Mucosa of stomach (tissue), 1 donor: ENCODE results near the gene PCDH1.

Source experiments
- H3K27me3 ChIP-seq: one replicate; pipeline ENCODE4 v1.7.0; 2013; ENCODE audit warnings: mild to moderate bottlenecking, low read length; ENCODE audit not compliant: control insufficient read depth, insufficient read depth
- H3K36me3 ChIP-seq: one replicate; pipeline ENCODE4 v1.7.0; 2013; ENCODE audit warnings: low read length; ENCODE audit not compliant: control insufficient read depth, insufficient read depth
- H3K4me1 ChIP-seq: one replicate; pipeline ENCODE4 v1.7.0; 2013; ENCODE audit warnings: mild to moderate bottlenecking, low read length; ENCODE audit not compliant: control insufficient read depth, insufficient read depth
- H3K4me3 ChIP-seq: one replicate; pipeline ENCODE4 v1.7.0; 2013; ENCODE audit warnings: low read length
- H3K9ac ChIP-seq: one replicate; pipeline ENCODE4 v1.7.0; 2013; ENCODE audit warnings: mild to moderate bottlenecking, low read length, moderate library complexity
- H3K9me3 ChIP-seq: one replicate; pipeline ENCODE4 v1.7.0; 2013; ENCODE audit warnings: mild to moderate bottlenecking, low read length, moderate library complexity; ENCODE audit not compliant: control insufficient read depth
- donor health status: Pancreatic carcinoma.

The PCDH1 gene

DNA sequence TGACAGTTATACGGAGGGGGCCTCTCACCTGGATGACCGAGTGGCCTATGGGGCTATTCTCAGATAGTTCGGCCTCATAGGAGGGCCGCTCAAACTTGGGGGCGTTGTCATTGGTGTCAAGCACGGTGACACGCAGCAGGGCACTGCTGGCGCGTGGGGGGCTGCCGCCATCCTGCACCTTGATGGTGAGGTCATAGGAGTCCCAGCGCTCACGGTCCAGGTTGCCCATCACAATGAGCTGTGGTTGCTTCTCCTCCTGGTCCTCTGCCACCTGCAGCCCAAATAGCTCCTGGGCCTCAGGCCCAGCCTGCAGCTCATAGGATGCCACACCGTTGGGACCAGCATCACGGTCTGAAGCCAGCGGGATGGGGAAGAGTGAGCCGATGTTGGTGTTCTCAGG is 9.7 kb downstream of the PCDH1 start:
- H3K9me3 ChIP-seq = no peaks in the 10 kb centered on the region
- H3K4me1 ChIP-seq = peaks cover 93% of the 10 kb centered on the region
- no peaks in the 10 kb centered on the region for H3K27me3 ChIP-seq
- H3K36me3 ChIP-seq = peaks cover 22% of the 10 kb centered on the region
- no peak overlapping the region for H3K9ac ChIP-seq
- no peak overlapping the region for H3K4me3 ChIP-seq

DNA sequence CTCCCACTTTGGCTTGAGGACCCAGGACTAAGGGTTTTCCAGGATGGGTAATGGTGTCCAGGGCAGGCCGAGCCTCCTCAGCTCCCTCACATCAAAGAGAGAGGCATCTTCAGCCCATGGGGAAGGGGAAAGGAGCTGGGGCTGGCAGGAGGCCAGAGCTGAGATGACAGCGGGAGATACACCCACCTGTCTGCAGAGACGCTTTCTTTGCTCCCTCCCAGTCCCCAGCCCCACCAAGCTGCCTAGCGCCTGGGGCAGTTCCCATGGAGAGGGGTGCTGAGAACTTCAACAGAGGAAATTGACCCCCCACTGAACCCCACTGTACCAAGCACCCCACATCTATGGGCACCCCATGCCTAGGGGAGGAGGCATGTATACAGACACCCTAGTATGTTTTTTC is 10.6 kb downstream of the PCDH1 start:
- no peaks in the 10 kb centered on the region for H3K27me3 ChIP-seq
- H3K4me1 ChIP-seq = peaks cover 94% of the 10 kb centered on the region
- H3K9me3 ChIP-seq = no peaks in the 10 kb centered on the region
- peaks cover 31% of the 10 kb centered on the region for H3K36me3 ChIP-seq
- no peak overlapping the region for H3K4me3 ChIP-seq
- peak overlapping the region; percentile 36 for H3K9ac ChIP-seq

DNA sequence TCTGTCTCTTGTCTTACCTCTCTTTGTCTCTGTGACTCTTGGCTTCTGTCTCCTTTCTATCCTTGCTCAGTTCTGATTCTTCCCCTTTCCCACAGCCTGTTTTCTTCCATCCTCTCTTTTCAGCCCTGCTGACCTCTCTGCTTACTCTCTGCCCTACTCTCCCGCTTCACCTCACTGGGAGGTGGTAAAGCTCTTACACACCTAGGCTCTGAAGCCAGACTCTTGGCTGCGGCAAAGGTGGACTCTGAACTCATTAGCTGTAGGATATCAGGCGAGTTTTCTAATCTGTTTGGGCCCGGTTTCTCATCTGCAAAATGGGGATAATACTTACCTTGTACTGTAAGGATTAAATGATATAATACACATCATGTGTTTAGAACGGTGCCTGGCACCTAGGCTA is 11.1 kb downstream of the PCDH1 start:
- H3K36me3 ChIP-seq = peaks cover 35% of the 10 kb centered on the region
- H3K9ac ChIP-seq = peak overlapping the region; percentile 56

DNA sequence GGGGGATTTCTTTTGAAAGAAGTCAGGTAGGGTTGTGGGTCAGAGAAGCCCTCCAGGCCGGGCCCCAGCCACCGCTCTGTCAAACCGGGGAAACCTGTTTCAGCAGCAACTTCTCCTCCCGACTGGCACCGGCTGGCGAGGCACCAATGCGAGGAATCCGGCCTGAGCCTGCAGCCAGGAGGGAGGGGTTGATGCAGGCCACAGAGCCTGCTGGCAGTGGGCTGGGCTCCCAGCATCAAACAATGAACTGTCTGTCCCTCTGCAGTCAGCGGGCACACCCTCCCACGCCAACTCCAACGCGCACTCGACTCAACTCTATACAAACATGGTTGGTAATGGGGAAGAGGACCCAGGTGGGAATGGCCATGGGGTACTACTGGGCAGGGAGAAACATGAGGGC is 12.1 kb downstream of the PCDH1 start:
- Histone ChIP-seq H3K4me3 (no peak overlapping the region), H3K4me1 (peaks cover 86% of the 10 kb centered on the region), H3K27me3 (no peaks in the 10 kb centered on the region), H3K9me3 (no peaks in the 10 kb centered on the region), H3K36me3 (peaks cover 35% of the 10 kb centered on the region), H3K9ac (peak overlapping the region; percentile 56)

More for the DNA sequence above, 11.1 kb downstream of the PCDH1 start:
- Histone ChIP-seq H3K27me3 (no peaks in the 10 kb centered on the region), H3K4me3 (no peak overlapping the region), H3K9me3 (no peaks in the 10 kb centered on the region), H3K4me1 (peaks cover 94% of the 10 kb centered on the region)

DNA sequence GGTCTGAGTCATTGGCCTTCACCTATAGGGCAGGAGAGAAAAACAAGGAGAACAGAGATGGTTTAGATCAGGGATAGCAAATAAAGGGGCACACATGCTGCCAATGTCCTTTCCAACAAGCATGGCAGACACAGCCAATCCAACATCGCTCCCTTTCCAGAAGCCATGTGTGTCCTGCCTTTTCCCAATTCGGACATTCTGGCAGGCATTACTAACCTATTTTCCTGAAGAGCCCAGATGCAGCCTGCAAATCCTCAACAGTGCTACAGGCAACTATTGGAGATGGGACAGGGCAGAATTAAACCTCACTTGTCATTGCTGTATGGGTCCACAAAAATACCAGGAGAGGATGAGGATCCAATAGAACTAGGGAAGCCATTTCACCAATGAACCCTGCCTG is 12.8 kb downstream of the PCDH1 start:
- H3K9me3 ChIP-seq = no peaks in the 10 kb centered on the region
- peaks cover 35% of the 10 kb centered on the region for H3K36me3 ChIP-seq
- H3K4me3 ChIP-seq = no peak overlapping the region
- H3K27me3 ChIP-seq = no peaks in the 10 kb centered on the region
- peaks cover 79% of the 10 kb centered on the region for H3K4me1 ChIP-seq
- H3K9ac ChIP-seq = peak overlapping the region; percentile 18

DNA sequence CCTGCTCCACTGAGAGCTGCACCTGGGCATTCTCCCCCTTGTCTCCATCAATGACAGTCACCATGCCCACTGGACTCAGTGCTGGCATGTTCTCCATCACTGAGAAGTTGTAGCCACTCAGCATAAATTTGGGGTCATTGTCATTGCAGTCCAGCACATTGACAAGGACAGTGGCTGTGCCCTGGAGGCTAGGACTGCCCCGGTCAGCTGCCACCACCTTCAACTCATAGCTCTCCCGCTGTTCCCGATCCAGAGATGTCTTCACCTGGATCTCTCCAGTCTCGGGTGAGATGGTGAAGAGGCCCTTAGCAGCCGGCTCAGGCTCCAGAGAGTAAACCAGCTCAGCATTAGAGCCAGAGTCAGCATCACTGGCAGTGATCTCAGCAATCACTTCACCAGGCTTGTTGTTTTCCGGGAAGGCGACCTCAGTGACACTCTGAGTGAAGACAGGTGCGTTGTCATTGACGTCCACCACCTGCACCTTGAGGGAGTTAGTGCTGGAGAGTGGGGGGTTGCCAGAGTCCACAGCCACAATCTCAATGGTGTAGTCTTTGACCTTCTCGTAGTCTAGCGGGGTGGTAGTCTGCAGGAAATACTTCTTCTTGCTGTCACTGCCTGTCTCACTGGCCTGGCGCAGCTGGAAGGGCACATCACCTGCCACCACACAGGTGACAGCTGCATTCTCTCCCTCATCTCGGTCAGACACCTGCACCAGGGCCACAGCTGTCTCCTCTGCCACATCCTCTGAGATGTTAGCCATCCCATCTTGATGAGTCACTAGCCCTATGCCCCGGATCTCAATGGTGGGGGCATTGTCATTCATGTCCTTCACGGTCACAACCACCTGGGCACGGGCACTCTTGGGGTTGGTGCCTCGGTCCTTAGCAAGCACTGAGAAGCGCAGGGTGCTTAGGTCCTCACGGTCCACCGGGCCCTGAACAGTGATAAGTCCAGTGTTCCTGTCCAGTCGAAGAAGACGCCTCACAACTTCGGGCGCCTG is 13.5 kb downstream of the PCDH1 start:
- Histone ChIP-seq H3K9me3 (no peaks in the 10 kb centered on the region), H3K36me3 (peaks cover 35% of the 10 kb centered on the region), H3K27me3 (no peaks in the 10 kb centered on the region), H3K4me3 (no peak overlapping the region), H3K4me1 (peaks cover 76% of the 10 kb centered on the region), H3K9ac (peak overlapping the region; percentile 18)

DNA sequence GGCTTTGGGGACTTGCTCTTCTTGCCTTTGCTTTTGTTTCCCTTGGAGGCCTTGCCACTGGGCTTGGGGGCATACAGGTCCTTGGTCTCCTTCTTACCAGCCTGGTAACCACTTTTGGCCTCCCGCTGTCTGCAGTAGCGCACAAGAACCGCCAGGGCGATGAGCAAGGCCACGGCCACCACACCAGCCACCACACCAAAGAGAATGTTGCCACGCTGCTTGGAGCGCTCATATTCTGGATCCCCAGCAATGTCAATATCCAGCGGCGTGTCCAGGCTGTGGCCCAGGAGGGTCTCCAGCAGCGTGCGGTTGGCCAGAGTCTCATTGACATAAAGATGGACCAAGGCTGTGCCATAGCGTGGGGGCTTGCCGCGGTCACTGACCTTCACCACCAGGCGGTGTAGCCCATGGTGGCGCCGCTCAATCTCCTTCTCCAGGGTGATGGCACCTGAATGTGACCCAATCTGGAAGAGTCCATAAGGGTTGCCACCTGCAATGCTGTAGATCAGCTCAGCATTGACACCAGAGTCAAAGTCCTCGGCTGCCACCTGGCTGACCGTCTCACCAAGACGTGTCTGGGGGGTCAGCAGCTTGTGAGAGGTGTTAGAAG is 14.5 kb downstream of the PCDH1 start:
- H3K27me3 ChIP-seq = no peaks in the 10 kb centered on the region
- H3K9ac ChIP-seq = no peak overlapping the region
- no peak overlapping the region for H3K4me3 ChIP-seq
- no peaks in the 10 kb centered on the region for H3K9me3 ChIP-seq
- H3K36me3 ChIP-seq = peaks cover 31% of the 10 kb centered on the region
- H3K4me1 ChIP-seq = peaks cover 76% of the 10 kb centered on the region

DNA sequence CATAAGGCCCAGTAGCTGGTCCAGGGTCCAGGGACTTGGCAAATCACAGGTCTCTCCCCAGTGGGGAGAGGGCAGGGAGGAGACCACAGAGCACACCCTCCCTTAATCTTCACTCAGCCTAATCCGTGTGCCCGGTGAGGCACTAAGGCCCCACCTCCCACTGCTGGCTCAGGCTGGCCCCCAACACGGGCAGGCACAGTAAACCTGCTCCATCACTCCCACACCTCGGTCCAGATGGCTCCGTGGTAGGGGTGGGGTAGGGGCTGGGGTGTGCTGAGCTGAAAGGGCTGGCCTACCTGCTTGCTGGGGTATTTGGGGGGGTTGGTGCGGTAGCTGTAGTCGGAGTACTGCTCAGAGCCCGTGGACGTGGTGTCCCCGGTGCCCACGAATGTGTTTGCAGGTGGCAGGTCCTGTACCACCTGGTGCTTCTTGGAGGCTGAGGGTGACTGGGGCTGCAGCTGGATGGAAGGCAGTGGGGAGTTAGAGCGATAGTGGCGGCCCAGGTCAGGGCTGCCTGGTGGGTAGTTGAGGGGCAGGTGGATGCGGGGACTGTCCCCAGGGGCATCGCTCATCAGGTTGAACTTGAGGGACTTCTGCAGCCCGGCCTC is 15.2 kb downstream of the PCDH1 start:
- Histone ChIP-seq H3K4me3 (no peak overlapping the region), H3K36me3 (peaks cover 29% of the 10 kb centered on the region), H3K4me1 (peaks cover 76% of the 10 kb centered on the region), H3K9me3 (no peaks in the 10 kb centered on the region), H3K27me3 (no peaks in the 10 kb centered on the region), H3K9ac (no peak overlapping the region)

DNA sequence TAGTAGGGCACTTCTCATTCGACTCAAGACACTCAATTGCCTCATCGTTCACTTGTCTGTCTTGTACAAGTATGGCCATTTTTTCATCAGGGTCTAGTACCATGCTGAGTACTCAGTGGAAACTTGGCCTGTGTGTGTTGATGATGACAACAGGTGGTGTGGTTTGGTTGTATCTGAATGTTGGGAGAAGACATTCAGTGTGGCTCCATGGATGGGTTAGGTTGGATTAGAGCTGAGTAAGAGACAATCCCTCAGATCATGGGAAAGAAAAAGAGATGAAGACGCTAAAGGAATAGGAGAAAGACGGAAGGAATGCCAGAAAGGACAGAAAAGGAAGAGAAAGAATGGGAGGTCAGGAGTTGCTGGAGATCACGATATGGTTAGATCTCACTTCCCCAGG is 17.0 kb downstream of the PCDH1 start:
- Histone ChIP-seq H3K27me3 (no peaks in the 10 kb centered on the region), H3K36me3 (peaks cover 29% of the 10 kb centered on the region), H3K4me3 (no peak overlapping the region), H3K4me1 (peaks cover 65% of the 10 kb centered on the region), H3K9ac (no peak overlapping the region), H3K9me3 (no peaks in the 10 kb centered on the region)

DNA sequence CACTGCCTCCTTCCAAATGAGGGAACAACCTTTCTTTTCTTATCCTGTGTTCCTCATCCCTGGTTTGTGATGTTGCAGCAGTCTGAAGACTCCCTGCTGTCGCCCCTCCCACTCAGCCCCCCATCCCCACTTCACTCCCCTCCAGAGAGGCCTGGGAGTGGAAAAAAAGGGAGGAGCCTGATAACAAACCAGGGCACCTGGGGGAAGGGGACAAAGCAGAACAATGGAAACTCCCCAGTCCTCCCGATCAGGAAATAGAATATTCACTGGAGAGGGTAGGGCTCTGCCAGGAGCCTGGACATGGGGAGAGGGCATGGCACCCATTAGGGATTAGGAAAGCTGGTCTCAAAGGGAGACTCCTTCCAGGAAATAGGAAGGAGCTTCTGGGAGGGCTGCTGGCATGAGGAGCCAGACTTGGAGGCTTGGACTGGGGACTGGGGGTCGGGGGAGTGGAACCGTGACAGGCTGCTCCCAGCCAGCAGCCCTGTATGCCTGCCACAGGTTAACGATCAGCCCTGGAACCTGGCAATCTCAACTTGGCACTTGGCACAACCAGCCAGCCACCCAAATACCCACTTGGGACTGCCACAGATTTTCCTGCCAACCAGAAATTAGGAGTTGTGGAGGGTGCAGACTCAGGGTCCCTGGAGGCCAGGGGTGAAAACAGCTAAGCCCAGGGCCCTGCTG is 20.0 kb downstream of the PCDH1 start:
- Histone ChIP-seq H3K27me3 (no peaks in the 10 kb centered on the region), H3K4me1 (peaks cover 49% of the 10 kb centered on the region), H3K9me3 (no peaks in the 10 kb centered on the region), H3K9ac (peak overlapping the region; percentile 58), H3K36me3 (peaks cover 9% of the 10 kb centered on the region), H3K4me3 (no peak overlapping the region)

DNA sequence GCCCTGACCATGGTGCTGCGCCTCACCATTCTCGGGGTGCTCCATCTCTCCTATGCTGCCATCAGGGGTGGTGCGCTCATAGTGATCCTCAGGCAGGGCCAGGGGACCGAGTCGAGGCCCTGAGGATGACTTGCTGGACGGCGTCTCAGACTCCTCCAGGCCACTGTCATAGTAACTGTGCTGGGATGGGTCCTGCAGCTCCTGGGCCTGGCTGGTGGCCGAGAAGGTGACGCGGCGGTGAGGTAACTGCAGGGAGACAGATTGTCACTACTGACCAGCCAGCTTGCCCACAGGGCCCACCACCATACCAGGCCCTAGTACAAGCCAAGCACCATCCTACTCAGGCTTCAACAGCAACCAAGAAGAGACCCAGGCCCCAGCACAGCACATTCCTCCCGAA is 21.0 kb downstream of the PCDH1 start:
- no peaks in the 10 kb centered on the region for H3K36me3 ChIP-seq
- H3K4me3 ChIP-seq = no peak overlapping the region
- no peaks in the 10 kb centered on the region for H3K9me3 ChIP-seq
- peaks cover 39% of the 10 kb centered on the region for H3K4me1 ChIP-seq
- no peak overlapping the region for H3K9ac ChIP-seq
- H3K27me3 ChIP-seq = no peaks in the 10 kb centered on the region
